Activated CD8-positive, alpha-beta memory T cell treated with anti-CD3 and anti-CD28 coated beads for 1 hour (primary cell): ENCODE results near the gene IRAG1.
"Not testable (repeated sequence)": the region's sequence is repeated elsewhere in the genome, so short reads cannot be mapped to it uniquely, and the experiment has no call there.

ENCODE experiments used
- DNase-seq, 2 donors: peaks; one replicate each; pipeline ENCODE4 v3.0.0-alpha.2; 2020; ENCODE audit warnings: low read depth in 1 of 2; ENCODE audit errors: extremely low read depth in 1 of 2

Gene IRAG1

GRCh38 chr11:10709299-10710086, 15.9 kb upstream of the IRAG1 start:
- DNase-seq, result no peak

- no peak for DNase-seq
Observed at GRCh38 chr11:10708131-10708530, 14.6 kb upstream of the IRAG1 start.

DNA sequence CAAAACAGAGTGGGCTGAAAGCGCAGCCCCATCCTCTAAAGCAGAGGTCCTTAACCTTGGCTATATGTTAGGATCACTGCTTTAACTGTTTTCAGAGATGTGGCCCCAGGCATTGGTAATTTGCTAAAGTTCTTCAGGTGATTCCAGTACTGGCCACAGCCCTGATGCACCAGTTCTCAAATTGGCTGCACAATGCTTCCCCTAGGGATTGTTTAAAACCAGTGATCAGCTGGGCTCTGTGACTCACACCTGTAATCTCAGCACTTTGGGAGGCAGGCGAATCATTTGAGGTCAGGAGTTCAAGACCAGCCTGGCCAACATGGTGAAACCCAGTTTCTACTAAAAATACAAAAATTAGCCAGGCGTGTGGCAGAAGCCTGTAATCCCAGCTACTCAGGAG, 8.4 kb upstream of the IRAG1 start:
- DNase-seq, result no peak

DNA sequence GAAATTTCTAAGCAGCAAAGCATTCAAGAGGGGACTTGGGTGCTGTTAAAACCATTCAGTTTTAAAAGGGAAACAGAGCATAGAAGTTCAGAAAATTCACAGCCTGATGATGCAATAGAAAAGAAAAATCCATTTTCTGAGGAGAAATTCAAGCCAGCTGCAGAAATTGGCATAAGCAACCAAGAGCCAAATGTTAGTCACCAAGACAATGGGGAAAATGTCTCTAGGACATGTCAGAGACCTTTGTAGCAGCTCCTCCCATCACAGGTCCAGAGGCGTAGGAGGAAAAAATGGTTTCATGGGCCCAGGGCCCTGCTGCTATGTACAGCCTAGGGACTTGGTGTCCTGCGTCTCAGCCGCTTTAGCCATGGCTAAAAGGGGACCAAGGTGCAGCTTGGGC, 5.5 kb upstream of the IRAG1 start:
- no peak for DNase-seq

GRCh38 chr11:10697323-10697620, 3.7 kb upstream of the IRAG1 start:
- no peak for DNase-seq

DNA sequence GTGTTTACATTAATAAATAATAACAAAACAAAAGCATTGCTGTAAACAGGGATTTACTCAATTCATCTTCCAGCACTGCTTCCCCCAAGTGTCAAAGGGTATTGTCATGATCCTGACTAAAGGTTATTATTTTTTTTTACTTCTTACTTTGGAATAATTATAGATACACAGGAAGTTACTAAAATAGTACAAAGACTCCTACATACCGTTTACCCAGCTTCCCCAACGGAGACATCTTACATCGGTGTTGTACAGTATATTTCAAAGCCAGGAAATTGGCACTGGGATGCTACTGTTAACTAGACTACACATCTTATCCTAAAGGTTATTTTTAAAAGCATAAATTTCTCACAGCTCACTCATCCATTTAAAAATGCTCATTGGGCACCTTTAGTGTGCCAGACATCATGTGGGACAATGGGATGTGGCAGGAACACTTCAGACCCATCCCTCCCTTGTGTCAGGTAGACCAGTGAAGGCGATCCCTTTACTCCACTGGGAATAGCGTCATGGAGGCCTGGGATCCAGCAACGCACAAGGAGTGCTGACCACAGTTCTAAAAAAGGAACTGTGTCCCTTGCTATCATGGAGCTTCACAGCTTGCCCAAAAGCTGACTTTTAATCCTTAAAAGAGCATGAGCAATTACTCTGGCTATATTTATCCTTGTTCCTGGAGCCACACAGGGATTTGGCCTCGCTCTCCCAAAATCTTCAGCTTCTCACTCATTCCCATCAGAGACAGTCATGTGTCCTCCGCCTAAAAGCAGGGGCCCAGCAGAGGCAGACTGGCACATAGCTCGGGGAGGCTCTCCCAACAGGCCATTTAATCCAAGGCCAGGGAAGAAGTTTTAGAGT, 3.1 kb upstream of the IRAG1 start:
- no peak for DNase-seq

GRCh38 chr11:10695833-10696232, 2.3 kb upstream of the IRAG1 start:
- no peak for DNase-seq

DNA sequence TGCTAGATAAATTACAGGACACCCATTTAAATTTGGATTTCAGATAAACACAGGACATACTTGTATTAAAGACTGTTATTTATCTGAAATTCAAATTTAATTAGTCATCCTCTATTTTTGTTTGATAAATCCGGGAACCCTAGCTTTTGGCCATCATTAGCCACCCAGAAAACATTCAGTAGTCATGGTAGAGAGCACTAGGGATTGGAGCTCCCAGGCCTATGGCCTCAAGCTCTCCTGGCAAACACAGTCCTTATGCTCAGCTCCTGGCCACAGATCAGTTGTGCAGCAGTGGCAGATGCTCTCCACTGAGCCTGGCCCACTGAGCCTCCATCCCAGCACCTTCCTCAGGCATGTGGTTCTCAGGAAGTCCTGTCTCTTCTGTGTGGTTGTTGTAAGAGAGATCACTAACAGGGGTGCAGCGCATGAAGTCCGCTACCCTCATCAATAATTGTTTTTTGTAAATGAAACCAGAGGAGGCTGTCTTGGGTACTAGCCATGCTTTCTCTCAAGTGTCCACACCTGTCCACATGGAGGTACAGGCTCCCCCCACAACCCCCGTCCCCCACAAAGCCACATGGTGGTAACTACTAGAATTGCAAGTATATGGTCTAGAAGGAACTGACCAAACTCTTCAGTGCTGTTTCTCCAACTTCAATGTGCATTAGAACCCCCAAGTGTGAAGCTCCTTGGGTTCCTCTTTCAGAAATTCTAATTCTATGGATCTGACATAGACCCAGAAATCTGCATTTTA, 1.1 kb upstream of the IRAG1 start:
- DNase-seq, result no peak

GRCh38 chr11:10692531-10693115, 932 bp downstream of the IRAG1 start:
- no peak for DNase-seq

GRCh38 chr11:10688401-10688800, 5.2 kb downstream of the IRAG1 start:
- DNase-seq, result no peak

DNA sequence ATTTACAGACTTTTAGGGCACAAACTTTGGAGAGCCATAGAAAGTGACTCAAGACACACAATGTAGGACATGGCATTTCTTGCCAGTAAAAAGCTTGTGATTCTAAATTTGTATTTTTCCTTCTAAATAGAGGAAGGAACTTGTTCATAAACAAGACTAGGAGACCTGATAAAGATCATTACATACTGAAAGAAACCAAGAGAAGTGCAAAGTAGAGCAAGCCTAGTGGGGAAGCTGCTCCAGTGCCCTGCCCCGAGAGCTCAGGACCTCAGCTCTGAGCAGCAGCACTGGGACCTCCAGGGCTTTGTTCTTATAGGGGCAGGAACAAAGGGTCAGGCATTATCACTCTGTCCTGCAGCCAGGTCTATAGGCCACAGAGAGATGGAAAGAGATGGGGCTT, 7.2 kb downstream of the IRAG1 start:
- DNase-seq, result no peak

- DNase-seq, result no peak
Observed at GRCh38 chr11:10683429-10683828, 10.1 kb downstream of the IRAG1 start.

GRCh38 chr11:10680956-10681487, 12.5 kb downstream of the IRAG1 start:
- DNase-seq, result no peak

- not testable (repeated sequence) for DNase-seq
Observed at GRCh38 chr11:10680279-10680678, 13.3 kb downstream of the IRAG1 start.

DNA sequence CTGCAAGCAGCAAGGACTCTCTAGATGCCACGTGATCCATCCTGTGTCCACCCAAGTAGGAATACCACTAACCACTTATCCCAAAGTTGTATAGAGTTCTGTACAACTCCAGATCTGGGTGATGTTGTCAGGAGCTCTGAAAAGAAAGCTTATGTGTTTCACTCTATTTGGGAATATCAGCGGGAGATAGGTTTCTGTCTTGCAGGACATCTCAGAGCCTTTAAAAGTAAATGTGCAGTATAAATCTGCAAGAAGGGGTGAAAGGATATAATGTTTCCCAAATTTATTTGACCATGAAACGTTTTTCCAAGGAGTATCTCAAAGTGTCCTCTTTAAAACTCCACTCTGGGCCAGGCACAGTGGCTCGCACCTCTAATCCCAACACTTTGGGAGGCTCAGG, 13.9 kb downstream of the IRAG1 start:
- DNase-seq, result no peak

DNA sequence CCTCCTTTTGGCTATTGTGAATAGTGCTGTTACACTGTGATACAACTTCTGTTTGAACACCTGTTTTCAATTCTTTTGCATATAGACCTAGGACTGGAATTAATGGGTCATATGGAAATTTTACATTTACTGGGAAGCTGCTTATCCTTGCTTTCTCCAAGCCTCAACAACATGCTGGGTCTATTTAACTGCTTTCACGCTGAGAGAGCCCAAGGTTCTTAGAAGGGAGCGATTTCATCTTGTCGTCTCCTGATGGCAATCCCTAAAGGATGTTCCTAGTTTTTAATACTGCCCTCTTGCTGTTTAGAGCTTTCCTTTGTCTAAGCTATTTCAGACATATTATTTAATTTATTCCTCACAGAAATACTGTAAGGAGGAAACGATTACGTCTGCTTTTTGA, 15.5 kb downstream of the IRAG1 start:
- no peak for DNase-seq

- no peak for DNase-seq
Observed at GRCh38 chr11:10676919-10677318, 16.6 kb downstream of the IRAG1 start.

DNA sequence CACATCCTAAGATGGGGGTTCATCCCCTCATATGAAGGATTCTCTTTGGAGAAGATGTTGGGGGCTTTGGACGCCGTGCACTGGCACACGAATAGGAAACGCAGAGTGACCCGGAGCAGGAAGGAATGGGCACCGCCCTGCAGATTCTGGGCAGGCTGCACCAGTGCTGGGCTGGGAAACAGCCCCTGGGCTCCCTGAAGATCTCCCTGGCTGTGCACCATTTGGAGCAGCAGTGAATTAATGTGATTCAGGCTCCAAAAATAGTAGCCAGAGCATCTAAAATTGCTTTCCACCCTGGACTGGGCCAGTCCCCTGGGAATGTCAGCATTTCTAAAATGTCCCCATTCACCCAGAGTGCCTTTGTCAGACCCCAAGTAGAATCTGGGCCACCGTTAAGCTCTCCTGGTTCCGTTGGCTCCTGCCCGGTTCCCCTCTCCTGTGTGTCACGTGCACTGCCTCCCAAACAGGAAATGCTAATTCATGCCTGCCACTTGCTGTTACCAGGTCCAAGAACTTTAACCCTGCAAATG, 18.6 kb downstream of the IRAG1 start:
- DNase-seq, result no peak

- DNase-seq, result no peak
Observed at GRCh38 chr11:10674440-10674855, 19.1 kb downstream of the IRAG1 start.

- DNase-seq, result no peak
Observed at GRCh38 chr11:10673501-10674062, 20.0 kb downstream of the IRAG1 start.
